HG02852 (cell line): Measurements from ENCODE around the gene FARSB.
"Not testable (repeated sequence)": the region's sequence is repeated elsewhere in the genome, so short reads cannot be mapped to it uniquely, and the experiment has no call there.

ENCODE experiments used
- ATAC-seq: cut with Tn5 transposase; IDR thresholded peaks from one replicate; pipeline ENCODE4 v1.9.1; 2021; ENCODE audit warnings: mild to moderate bottlenecking, moderate library complexity; ENCODE audit not compliant: unreplicated experiment

FARSB gene

DNA sequence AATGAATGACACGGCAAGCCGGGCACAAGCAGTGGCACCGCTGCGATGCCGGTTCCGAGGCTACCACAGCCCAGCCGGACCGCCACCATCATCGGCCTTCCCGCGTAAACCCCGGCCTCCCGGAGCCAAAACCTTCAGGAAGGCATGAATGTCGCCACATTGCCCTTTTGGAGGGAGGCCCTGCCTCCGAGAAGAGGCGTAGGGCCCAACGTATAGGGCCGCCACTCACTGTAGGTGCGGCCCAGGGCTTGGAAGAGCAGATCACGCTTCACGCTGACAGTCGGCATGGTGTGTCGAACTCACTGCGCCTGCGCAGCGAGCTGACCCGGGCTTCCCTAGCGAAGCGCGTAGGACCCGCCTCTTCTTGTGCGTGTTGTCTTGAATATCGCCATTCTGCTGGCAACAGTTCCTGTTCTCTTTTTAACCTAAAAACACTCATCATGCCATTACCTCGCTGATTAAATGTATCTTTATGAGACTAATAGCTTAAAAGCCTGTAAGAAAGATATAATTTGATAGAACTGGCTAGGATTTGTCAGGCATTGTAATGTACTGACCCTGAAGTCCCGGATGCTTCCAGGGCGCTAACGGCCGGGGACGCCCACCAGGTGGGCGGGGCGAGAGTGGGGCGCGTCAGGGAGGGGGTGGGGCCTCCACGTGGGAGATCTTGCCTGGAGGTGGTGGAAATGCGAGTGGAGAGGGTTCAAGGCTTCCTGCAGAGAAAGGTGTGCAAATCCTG, at the start of gene FARSB:
Gene FARSB, minus strand, starts transcription at position 306 of the 739 bp plus-strand sequence. Its CDS starts 19 bp downstream, at position 287.
- peak; percentile 87 for ATAC-seq

DNA sequence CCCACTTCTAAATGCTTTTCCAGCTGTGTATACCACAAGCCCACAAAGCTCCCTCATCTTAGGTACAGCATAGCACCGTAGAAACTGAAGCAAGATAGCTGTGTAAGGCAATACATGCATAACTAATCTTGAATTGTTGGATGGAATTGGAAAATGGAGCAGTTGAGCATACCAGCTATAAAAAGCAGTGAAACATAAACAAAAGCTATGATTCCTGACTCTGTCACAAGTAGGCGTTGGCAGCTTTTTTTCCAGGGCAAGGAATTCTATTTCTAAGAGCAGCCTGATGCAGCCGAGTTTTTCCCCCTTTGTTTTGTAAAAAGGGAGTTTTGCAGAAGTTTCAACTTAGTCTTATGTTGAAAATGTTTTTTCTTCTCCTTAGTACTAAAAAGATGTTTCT, 48.0 kb upstream of the FARSB start:
- ATAC-seq: no peak

DNA sequence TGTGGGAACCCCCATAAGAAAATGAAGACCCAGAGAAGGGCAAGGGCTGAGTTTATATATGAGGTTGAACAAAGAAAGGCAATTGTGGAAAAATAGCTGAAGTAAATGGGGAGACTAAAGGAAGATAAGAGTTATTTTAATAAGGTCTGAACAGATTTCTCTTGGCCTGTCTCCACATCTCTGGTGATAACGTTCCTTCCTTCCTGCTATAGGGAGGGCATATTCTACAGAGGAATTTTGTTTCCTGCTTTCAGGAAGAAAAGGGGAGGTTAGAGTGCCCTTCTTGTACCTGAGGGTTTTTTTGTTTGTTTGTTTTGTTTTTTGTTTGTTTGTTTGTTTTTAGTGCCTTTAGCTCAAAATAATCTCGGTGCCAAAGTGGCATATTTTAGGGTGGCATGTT, 47.2 kb upstream of the FARSB start:
- no peak for ATAC-seq

DNA sequence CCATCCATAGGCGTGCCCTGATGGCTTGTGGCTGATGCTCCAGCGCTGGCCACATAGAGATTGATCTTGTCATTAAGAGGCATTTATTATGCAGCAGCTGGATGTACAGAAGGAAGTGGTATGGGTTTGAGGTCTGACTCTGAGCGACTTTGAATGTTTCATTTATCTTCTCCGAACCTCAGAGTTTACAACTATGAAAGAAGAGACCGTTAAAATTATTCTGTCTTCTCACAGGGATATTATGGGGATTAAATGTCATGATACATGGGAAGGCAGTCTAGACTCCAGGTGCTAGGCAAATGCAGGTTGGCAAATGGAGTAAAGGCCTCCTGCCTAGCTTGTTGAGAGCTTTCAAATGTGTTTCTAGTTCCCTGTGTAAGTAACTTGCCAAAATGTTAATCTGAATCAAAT, 45.8 kb upstream of the FARSB start:
- ATAC-seq: peak; percentile 47

DNA sequence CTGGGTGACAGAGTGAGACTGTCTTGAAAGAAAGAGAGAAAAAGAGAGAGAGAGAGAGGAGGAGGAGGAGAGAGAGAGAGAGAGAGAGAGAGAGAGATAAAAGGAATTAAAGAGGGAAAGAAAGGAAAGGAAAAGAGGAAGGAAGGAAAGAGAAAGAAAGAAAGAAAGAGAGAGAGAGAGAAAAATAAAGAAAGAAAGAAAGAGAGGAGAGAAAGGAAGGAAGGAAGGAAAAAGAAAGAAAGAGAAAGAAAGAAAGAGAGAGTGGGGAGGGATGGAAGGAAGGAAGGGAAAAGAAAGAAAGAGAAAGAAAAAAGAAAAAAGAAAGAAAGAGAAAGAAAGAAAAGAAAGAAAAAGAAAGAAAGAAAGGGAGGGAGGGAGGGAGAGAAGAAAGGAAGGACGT, 45.3 kb upstream of the FARSB start:
- ATAC-seq: no peak

DNA sequence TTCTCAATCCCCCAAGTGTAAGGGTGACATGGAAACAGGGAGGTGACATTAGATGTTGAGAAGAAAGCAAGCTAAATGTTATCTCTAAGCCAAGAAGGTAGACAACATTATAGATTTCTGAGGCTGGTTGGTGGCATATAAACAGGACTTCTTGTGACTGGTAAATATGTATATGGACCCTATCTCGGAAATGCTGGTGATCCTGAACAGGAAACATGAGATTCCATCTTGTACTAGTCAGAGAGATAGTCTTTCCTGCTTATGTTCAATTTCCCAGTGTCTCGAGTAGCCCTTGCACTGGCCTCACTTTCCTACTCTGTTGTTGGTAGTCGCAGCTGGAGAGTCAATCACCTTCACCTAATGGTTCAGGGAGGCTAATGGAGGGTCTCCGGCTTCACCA, 42.4 kb upstream of the FARSB start:
- no peak for ATAC-seq

DNA sequence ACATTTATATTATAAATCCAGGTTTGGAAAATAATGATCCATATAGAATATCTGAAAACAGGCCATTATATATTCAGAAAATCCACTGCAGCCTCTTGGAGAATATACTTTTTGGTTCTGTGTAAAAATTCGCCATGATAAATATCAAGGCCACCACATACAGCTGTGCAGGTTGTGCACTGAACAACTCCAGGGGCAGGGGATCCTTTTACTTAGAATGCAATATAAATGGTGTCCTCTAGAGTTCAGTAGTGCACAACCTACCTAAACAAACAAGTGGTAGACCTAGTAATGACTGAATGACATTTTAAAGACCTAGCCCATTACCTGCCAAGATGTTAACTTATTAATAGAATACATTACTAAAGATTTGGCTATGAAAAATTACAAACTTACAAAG, 37.9 kb upstream of the FARSB start:
- ATAC-seq: no peak

DNA sequence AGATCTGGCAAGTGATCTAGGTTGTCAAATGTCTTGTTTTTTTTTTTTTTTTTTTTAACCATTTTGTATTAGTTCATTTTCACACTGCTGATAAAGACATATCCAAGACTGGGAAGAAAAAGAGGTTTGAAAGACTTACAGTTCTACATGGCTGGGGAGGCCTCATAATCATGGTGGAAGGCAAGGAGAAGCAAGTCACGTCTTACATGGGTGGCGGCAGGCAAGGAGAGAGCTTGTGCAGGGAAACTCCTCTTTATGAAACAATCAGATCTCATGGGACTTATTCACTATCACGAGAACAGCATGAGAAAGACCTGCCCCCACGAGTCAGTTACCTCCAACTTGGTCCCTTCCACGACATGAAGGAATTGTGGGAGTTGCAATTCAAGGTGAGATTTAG, 37.5 kb upstream of the FARSB start:
- ATAC-seq: not testable (repeated sequence)

DNA sequence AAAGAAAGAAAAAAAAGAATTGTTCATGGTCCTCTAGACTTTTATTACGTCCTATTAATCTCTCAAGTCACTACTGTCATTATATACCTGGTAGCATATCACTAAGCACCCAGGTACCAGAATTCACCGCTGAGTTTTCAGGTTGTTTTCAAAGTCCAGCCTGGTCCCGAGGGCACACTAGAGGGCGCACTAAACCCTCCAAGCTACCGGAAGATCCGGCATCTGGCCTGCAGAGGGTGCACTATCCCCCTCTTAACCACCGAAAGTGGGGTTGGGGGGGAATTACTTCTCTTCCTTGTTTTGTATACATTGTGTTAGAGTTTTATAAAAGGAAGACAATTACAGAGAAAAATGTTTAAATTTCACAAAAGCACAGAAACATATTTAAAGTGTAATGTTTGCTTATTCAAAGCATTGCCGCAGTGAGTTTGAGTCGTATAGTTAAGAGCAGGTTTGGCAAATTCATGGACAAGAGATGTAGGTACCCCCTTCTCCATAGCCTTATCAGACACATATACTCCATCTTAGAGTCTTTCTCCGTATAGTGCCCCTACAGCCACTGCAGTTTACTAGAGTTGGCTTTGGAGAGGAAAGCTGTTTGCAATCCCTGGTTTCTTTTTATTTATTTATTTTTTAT, 34.8 kb upstream of the FARSB start:
- ATAC-seq: peak; percentile 95

DNA sequence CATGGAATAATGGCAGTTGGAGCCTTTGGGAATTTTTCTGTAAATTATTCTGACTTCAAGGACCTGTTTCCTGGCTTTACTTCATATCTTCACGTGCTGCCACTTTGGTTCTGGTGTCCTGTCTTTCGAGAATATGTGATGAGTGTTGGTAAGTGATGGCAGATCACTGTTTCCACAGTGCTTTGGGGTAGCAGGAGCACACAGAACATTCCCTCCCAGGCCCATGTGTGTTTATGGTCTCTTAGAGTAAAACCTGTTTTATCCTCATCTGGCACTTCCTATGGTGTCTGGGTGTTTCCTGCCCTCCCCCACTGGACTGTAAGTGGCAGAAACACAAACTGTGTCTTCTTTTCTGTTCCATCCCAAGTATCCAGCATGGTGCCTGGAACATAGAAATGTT, 33.4 kb upstream of the FARSB start:
- no peak for ATAC-seq

DNA sequence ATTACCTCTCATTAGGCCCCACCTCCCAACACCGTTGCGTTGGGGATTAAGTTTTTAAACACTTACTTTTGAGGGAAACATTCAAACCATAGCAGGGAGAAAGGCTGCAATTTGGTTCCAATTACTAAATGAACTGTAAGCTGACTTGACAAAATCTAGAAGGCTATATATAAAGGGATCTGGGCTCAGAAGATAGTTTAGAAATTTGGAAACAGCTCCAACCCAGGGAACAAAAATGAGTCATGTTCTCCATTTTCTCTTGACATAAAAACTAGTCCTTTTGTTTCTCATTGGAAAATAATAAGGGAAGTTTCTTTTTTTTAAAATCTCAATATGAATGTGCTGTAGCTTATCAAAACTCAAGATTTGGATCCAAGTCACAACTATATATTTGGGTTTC, 33.0 kb upstream of the FARSB start:
- ATAC-seq: no peak

DNA sequence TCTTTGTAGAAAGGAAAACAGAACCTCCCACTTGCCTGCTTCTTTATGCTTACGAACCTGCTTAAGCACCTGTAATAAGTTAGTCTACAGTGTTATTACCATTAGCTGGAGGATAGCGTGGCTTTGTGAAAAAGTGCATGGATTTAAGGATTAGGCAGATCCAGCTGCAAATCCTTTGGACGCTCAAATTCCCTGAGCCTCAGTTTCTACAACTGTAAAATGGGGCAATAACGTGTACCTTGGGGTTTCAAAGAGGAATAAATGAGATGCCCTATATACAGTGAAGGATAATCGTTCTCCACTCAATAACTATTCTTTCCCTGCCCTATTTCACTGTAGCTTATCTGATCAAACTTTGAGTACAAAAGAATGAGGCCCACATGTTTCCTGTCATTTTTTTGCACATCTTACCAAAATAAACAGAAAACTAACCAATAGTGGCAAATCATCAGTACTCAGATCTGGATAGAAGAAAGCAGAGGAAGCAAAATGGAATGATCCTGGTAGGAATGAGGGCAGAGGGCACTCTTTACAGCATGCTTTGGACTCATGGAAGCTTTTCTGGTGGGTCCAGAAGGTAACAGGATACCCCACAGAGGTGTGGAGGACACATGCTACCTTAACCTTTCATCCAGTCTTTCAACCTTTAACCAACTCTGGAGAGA, 30.3 kb upstream of the FARSB start:
- no peak for ATAC-seq

DNA sequence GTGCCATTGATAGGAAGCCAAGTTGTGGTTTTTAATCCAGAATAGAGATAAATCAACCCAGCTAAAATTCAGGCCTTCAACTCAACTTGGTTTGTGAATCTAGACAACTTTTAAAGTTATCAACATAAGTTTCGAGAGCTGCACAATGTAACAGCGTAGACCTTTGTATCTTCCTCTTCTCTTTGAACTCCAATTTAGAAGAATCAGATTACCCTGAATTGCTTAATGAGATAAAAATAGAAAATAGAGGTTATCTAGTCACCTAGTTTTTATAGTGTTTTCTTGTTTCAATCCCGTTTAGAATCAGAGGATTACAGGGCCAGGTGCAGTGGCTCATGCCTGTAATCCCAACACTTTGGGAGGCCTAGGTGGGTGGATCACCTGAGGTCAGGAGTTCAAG, 27.9 kb upstream of the FARSB start:
- no peak for ATAC-seq

DNA sequence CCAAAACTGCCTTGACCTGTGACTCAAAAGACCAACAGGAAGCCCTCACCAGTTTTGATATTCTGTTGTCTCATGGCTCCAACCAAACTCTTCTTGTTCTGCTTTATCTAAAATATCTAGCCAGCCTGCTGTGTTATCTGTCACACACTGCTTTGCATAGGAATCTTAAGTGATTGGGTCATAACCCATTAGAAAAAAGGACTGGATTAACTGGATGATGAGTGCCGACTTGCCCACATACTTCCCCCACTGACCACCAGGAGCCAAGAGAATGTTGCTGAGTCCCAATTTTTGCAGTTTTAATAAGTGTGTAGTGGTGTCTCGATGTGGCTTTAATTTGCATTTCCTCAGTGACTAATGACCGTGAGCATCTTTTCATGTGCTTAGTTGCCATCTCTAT, 22.1 kb upstream of the FARSB start:
- no peak for ATAC-seq

DNA sequence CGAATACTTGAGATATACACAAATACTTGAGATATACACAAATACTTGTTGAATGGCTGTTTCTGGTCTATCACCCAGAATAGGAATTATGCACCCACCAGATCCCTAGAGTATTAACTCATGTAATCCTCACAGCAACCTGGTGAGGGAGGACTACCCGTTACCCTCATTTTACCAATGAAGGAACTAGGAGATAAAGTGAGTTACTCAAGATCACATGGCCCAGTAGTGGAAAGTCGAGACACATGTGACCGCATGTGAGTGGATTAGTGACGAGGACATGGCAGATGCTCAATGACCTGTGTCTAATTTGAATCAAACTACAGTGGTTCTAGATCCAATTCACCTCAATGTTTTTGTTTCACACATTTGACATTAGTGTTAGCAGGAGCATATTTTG, 18.0 kb upstream of the FARSB start:
- ATAC-seq: no peak

DNA sequence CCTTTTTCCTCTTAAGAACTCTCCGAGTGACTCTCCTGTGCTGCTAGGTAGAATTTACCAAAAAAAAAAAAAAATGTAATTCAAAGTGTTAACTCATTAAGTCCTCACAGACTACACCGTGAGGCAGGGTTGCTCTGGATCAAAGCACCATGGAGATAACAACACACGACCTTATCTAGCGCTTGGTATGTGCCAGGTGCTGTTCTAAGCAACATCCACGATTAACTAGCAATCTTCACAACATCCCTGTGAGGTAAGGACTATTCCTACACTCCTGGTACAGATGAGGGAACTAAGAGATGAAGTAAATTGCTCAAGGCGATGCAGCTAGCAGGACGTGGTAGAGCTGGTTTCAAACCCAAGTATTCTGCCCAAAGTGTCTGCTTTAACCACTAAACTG, 17.4 kb upstream of the FARSB start:
- ATAC-seq: no peak

DNA sequence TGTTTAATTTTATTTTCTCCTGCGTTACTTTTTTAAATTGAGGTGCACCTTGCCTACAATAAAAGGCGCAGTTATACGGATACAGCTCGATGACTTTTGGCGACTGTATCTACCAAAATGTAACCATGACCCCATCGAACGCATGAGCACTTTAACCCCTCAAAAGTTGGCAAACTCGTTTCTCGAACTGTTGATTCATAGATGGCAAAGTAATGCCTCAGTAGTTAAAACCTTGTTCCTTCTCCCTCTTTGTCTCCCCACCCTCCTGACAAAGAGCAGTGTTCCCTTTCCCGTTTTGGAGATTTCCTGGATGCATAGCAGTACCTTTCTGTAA, 16.1 kb upstream of the FARSB start:
- ATAC-seq: no peak

DNA sequence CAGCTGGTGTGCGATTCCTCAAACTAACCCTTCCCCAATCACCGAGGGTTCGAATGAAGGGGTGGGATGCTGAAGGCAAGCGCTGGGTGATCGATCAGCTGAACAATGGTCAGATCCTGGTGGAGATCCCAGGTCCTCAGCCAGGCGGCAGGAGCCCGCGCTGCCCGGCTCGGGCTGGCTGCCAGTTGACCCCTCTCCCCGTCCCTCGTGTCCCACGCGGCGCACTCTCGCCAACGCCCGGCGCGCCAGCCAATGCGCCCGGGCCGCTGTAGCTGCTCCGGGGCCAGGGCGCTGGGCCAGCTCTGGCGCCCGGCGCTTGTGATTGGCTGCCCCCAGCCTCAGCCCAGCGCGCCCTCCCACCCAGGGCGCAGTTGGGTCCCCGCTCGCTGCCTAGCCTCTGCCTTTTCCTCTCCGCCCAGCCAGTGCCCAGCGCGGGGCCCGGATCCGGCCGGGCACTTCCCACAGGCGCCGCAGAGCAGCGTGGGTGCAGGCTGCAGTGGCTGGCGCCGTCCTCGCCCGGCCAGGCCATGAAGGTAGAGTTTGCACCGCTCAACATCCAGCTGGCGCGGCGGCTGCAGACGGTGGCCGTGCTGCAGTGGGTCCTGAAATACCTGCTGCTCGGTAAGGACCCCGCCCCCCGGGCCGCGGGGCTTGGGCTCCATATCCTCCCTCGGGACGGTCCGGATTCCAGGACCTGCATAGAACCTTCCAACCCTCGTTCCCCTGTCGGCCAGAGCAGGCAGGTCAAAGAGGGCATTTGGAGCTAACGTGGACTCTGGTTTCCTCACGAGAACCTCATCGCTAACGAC, 15.6 kb upstream of the FARSB start, which contains the start of gene MOGAT1:
Gene MOGAT1, plus strand, starts transcription at position 400 of the 809 bp plus-strand sequence. Its CDS starts 128 bp downstream, at position 528.
- ATAC-seq: no peak

DNA sequence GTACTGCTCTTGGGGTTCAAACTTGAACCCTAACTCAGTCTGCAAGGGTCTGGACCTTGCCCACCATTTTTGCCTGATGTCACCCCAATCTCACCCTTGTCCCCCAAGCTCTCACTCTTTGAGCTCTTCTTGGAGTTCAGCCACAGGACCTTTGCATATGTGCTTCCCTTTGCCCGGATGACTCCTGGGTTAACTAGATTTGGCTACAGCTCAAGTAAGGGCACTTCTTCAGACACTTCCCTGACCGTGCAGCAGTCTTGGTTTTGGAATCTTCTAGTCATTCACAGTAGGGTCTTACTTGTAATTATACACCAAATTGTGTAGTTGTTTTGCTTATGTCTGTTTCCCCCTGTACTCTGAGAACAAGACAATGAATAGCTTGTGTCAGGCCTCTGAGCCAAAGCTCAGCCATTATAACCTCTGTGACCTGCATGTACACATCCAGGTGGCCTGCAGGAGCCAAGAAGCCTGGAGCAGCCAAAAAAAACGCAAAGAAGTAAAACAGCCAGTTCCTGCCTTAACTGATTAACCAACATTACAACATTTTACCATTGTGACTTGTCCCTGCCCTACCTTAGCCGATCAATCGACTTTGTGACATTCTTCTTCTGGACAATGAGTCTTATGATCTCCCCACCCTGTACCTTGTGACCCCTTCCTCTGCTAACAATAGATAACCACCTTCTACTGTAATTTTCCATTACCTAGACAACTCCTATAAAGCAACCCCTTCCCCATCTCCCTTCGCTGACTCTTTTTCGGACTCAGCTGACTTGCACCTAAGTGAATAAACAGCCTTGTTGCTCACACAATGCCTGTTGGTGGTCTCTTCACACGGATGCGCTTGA, 14.5 kb upstream of the FARSB start:
- no peak for ATAC-seq

DNA sequence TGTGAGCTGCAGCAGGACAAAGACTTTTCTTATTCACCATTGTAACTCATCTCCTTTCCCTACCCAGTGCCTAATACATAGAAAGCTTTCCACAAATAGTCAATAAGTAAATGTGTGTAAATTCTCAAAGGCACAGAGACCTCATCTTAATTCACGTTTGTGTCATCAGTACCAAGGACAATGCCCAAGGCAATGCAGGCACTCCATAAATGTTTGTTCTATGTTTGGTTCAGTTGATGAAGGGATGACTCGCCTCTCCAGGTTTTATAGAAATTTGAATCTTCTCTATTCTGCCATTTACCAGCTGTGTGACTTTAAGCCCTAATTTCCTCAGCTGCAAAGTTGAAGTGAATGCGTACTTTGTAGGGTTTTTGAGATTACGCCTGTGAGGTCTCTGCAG, 13.5 kb upstream of the FARSB start:
- ATAC-seq: no peak
